GM19238 (cell line): Measurements from ENCODE around the gene ELL.

Source experiments
- DNase-seq: peaks from one replicate; pipeline ENCODE4 v3.0.0; 2011; ENCODE audit warnings: low spot score; ENCODE audit not compliant: insufficient read length

Gene ELL

GRCh38 chr19:18446811-18447359 lies 75.0 kb downstream of the ELL start:
- no peak for DNase-seq

GRCh38 chr19:18446145-18446810 lies 75.6 kb downstream of the ELL start:
- no peak for DNase-seq

- DNase-seq: no peak
These were observed 76.5 kb downstream of the ELL start for GRCh38 chr19:18445262-18445948.

GRCh38 chr19:18444513-18444912 lies 77.4 kb downstream of the ELL start:
- no peak for DNase-seq

GRCh38 chr19:18443831-18444230 lies 78.0 kb downstream of the ELL start:
- DNase-seq: no peak

GRCh38 chr19:18443406-18443805 lies 78.5 kb downstream of the ELL start:
- DNase-seq: no peak

GRCh38 chr19:18442941-18443340 lies 78.9 kb downstream of the ELL start:
- DNase-seq: no peak

GRCh38 chr19:18441804-18442788 lies 79.8 kb downstream of the ELL start:
- DNase-seq: no peak

GRCh38 chr19:18440936-18441803 lies 80.7 kb downstream of the ELL start:
- DNase-seq: no peak

- DNase-seq: no peak
These were observed 81.4 kb downstream of the ELL start for GRCh38 chr19:18440415-18440877.

- no peak for DNase-seq
These were observed 82.0 kb downstream of the ELL start for GRCh38 chr19:18439910-18440237.

- no peak for DNase-seq
These were observed 82.6 kb downstream of the ELL start for GRCh38 chr19:18439025-18439909.

GRCh38 chr19:18438331-18439024 lies 83.4 kb downstream of the ELL start:
- no peak for DNase-seq

GRCh38 chr19:18437491-18438330 lies 84.2 kb downstream of the ELL start, which contains the start of gene ISYNA1:
TSS of gene ISYNA1 (minus strand) at chr19:18438133. CDS start at chr19:18437979, 154 bp downstream.
- DNase-seq: no peak

GRCh38 chr19:18436671-18437490 lies 85.0 kb downstream of the ELL start:
- DNase-seq: peak; percentile 97

GRCh38 chr19:18435842-18436670 lies 85.8 kb downstream of the ELL start:
- DNase-seq: no peak
